Transverse colon (tissue), 4 donors: Measurements from ENCODE around the gene L3MBTL4.

Experiments used
- CTCF ChIP-seq, 5 experiments: fragments of 200-600 bp in 3 of 5; fragments of 450-650 bp in 2 of 5; sonication (generic) in 3 of 5; IDR thresholded peaks; 1 replicate in 2 of 5; 2 replicates in 3 of 5; pipeline ENCODE4 v1.5.1; 2016 to 2017; ENCODE audit warnings: antibody characterized with exemption in 5 of 5, inconsistent platforms in 3 of 5, mild to moderate bottlenecking in 2 of 5, moderate library complexity in 1 of 5
- POLR2A ChIP-seq: fragments of 450-650 bp; IDR thresholded peaks from one replicate; pipeline ENCODE4 v1.6.1; 2016; ENCODE audit warnings: antibody characterized with exemption, mild to moderate bottlenecking, moderate library complexity
- POLR2AphosphoS5 ChIP-seq, 3 donors: sonication (generic); formaldehyde crosslinking; IDR thresholded peaks; one replicate each; pipeline ENCODE4 v1.6.1; 2016; ENCODE audit warnings: antibody characterized with exemption in 3 of 3

GRCh38 chr18:6311456-6312215, 103.1 kb downstream of the L3MBTL4 start:
- TF ChIP-seq CTCF (IDR thresholded peaks at IDR 0.05) (no peak), POLR2AphosphoS5 (IDR thresholded peaks at IDR 0.05) (no peak), POLR2A (no peak)
